Activated naive CD4-positive, alpha-beta T cell treated with anti-CD3 and anti-CD28 coated beads, Interleukin-2, amount 10 ng/mL, durations not matched to agents 7 days and 5 days (primary cell): ENCODE results near the gene FAM131C.
"Not testable (repeated sequence)": the region's sequence is repeated elsewhere in the genome, so short reads cannot be mapped to it uniquely, and the experiment has no call there.

Experiments
- CTCF ChIA-PET: fragments of 350-600 bp; sonication (Branson Sonifier 250); formaldehyde crosslinking; loops from one replicate; lab custom pipeline; 2021; ENCODE audit warnings: antibody characterized with exemption; lab: Charles Lee
- DNase-seq: peaks from one replicate; pipeline ENCODE4 v3.0.0-alpha.2; 2020
- H3K27ac Mint-ChIP-seq: one replicate; pipeline ENCODE4 v1.8.0; 2021; ENCODE audit warnings: mild to moderate bottlenecking, moderate library complexity, mixed read lengths
- H3K27me3 Mint-ChIP-seq: one replicate; pipeline ENCODE4 v1.8.0; 2021; ENCODE audit warnings: mild to moderate bottlenecking, mixed read lengths
- H3K36me3 Mint-ChIP-seq: one replicate; pipeline ENCODE4 v1.8.0; 2021; ENCODE audit warnings: mixed read lengths
- H3K4me1 Mint-ChIP-seq: one replicate; pipeline ENCODE4 v1.8.0; 2021; ENCODE audit warnings: mixed read lengths
- H3K4me3 Mint-ChIP-seq: one replicate; pipeline ENCODE4 v1.8.0; 2021; ENCODE audit warnings: mild to moderate bottlenecking, moderate library complexity, mixed read lengths
- H3K9me3 Mint-ChIP-seq: one replicate; pipeline ENCODE4 v1.8.0; 2021; ENCODE audit warnings: mixed read lengths

The FAM131C gene

GRCh38 chr1:16114527-16115467, 41.3 kb upstream of the FAM131C start:
- Mint-ChIP-seq H3K27me3 (peaks cover 17% of the 10 kb centered on the region), H3K4me3 (no peak overlapping the region), H3K27ac (no peak overlapping the region), H3K36me3 (no peaks in the 10 kb centered on the region), H3K9me3 (no peaks in the 10 kb centered on the region), H3K4me1 (no peaks in the 10 kb centered on the region)
- DNase-seq = no peak
- CTCF ChIA-PET = interaction anchor here (0.9 kb wide), 1 partner anchor 36 kb away, joined by 3 read pairs; no protein-coding TSS in a partner anchor

GRCh38 chr1:16112596-16113555, 39.4 kb upstream of the FAM131C start:
- no peaks in the 10 kb centered on the region for H3K4me1 Mint-ChIP-seq
- H3K27me3 Mint-ChIP-seq = peaks cover 30% of the 10 kb centered on the region
- DNase-seq = no peak
- peaks cover 5% of the 10 kb centered on the region for H3K9me3 Mint-ChIP-seq
- CTCF ChIA-PET = interaction anchor here (1.2 kb wide), 1 partner anchor 38 kb away, joined by 4 read pairs; no protein-coding TSS in a partner anchor
- no peak overlapping the region for H3K27ac Mint-ChIP-seq
- H3K4me3 Mint-ChIP-seq = no peak overlapping the region
- no peaks in the 10 kb centered on the region for H3K36me3 Mint-ChIP-seq

- Mint-ChIP-seq H3K4me1 (no peaks in the 10 kb centered on the region), H3K27me3 (peaks cover 32% of the 10 kb centered on the region), H3K9me3 (peaks cover 7% of the 10 kb centered on the region), H3K36me3 (no peaks in the 10 kb centered on the region), H3K27ac (no peak overlapping the region), H3K4me3 (no peak overlapping the region)
- no peak for DNase-seq
- CTCF ChIA-PET = interaction anchor here (1.2 kb wide), 1 partner anchor 37 kb away, joined by 4 read pairs; no protein-coding TSS in a partner anchor
These were observed 38.5 kb upstream of the FAM131C start for GRCh38 chr1:16111771-16112595.

- no peak for DNase-seq
- peaks cover 7% of the 10 kb centered on the region for H3K9me3 Mint-ChIP-seq
- H3K27me3 Mint-ChIP-seq = peaks cover 38% of the 10 kb centered on the region
- no peaks in the 10 kb centered on the region for H3K36me3 Mint-ChIP-seq
- H3K4me1 Mint-ChIP-seq = no peaks in the 10 kb centered on the region
- no peak overlapping the region for H3K4me3 Mint-ChIP-seq
- H3K27ac Mint-ChIP-seq = no peak overlapping the region
- CTCF ChIA-PET = interaction anchor here (1.5 kb wide), 1 partner anchor 32 kb away, joined by 4 read pairs; no protein-coding TSS in a partner anchor
These were observed 37.4 kb upstream of the FAM131C start for GRCh38 chr1:16110884-16111283.

- Mint-ChIP-seq H3K4me1 (no peaks in the 10 kb centered on the region), H3K9me3 (peaks cover 7% of the 10 kb centered on the region), H3K27me3 (peaks cover 38% of the 10 kb centered on the region), H3K27ac (no peak overlapping the region), H3K36me3 (no peaks in the 10 kb centered on the region), H3K4me3 (no peak overlapping the region)
- no peak for DNase-seq
- CTCF ChIA-PET = interaction anchor here (1.5 kb wide), 1 partner anchor 32 kb away, joined by 4 read pairs; no protein-coding TSS in a partner anchor
These were observed 37.0 kb upstream of the FAM131C start for GRCh38 chr1:16110456-16110855.

- CTCF ChIA-PET = interaction anchor here (1.5 kb wide), 1 partner anchor 31 kb away, joined by 4 read pairs; no protein-coding TSS in a partner anchor
- peaks cover 38% of the 10 kb centered on the region for H3K27me3 Mint-ChIP-seq
- no peak overlapping the region for H3K27ac Mint-ChIP-seq
- H3K36me3 Mint-ChIP-seq = no peaks in the 10 kb centered on the region
- H3K9me3 Mint-ChIP-seq = peaks cover 7% of the 10 kb centered on the region
- no peak overlapping the region for H3K4me3 Mint-ChIP-seq
- no peaks in the 10 kb centered on the region for H3K4me1 Mint-ChIP-seq
- no peak for DNase-seq
These were observed 36.1 kb upstream of the FAM131C start for GRCh38 chr1:16109571-16109970.

- H3K27me3 Mint-ChIP-seq = peaks cover 34% of the 10 kb centered on the region
- peaks cover 10% of the 10 kb centered on the region for H3K9me3 Mint-ChIP-seq
- H3K36me3 Mint-ChIP-seq, H3K4me1 Mint-ChIP-seq, DNase-seq, CTCF ChIA-PET, H3K4me3 Mint-ChIP-seq, H3K27ac Mint-ChIP-seq: not testable (repeated sequence)
These were observed 33.6 kb upstream of the FAM131C start for GRCh38 chr1:16107039-16107438.

GRCh38 chr1:16101623-16102022, 28.2 kb upstream of the FAM131C start:
- Mint-ChIP-seq H3K27me3 (peaks cover 23% of the 10 kb centered on the region), H3K9me3 (peaks cover 4% of the 10 kb centered on the region), H3K36me3 (no peaks in the 10 kb centered on the region), H3K4me3 (no peak overlapping the region), H3K27ac (no peak overlapping the region), H3K4me1 (no peaks in the 10 kb centered on the region)
- CTCF ChIA-PET = interaction anchor here (0.8 kb wide), 1 partner anchor 85 kb away, joined by 3 read pairs; no protein-coding TSS in a partner anchor
- no peak for DNase-seq

- Mint-ChIP-seq H3K4me3 (no peak overlapping the region), H3K36me3 (no peaks in the 10 kb centered on the region), H3K27ac (no peak overlapping the region), H3K27me3 (peaks cover 40% of the 10 kb centered on the region), H3K4me1 (no peaks in the 10 kb centered on the region), H3K9me3 (peaks cover 4% of the 10 kb centered on the region)
- CTCF ChIA-PET = interaction anchor here (1.3 to 1.7 kb wide), 2 partner anchors 20 to 88 kb away, joined by 3 to 5 read pairs; no protein-coding TSS in a partner anchor
- no peak for DNase-seq
These were observed 26.0 kb upstream of the FAM131C start for GRCh38 chr1:16099412-16099811.

- no peaks in the 10 kb centered on the region for H3K36me3 Mint-ChIP-seq
- CTCF ChIA-PET = no interaction called here
- no peaks in the 10 kb centered on the region for H3K9me3 Mint-ChIP-seq
- no peak overlapping the region for H3K4me3 Mint-ChIP-seq
- DNase-seq = no peak
- peaks cover 52% of the 10 kb centered on the region for H3K27me3 Mint-ChIP-seq
- H3K27ac Mint-ChIP-seq = no peak overlapping the region
- H3K4me1 Mint-ChIP-seq = no peaks in the 10 kb centered on the region
These were observed 22.0 kb upstream of the FAM131C start for GRCh38 chr1:16095447-16095846.

GRCh38 chr1:16094453-16095158, 21.2 kb upstream of the FAM131C start:
- Mint-ChIP-seq H3K9me3 (no peaks in the 10 kb centered on the region), H3K27ac (no peak overlapping the region), H3K36me3 (no peaks in the 10 kb centered on the region), H3K4me1 (no peaks in the 10 kb centered on the region), H3K4me3 (no peak overlapping the region), H3K27me3 (peaks cover 54% of the 10 kb centered on the region)
- DNase-seq = no peak
- CTCF ChIA-PET = no interaction called here

GRCh38 chr1:16093611-16094010, 20.2 kb upstream of the FAM131C start:
- Mint-ChIP-seq H3K9me3 (no peaks in the 10 kb centered on the region), H3K36me3 (no peaks in the 10 kb centered on the region), H3K4me3 (no peak overlapping the region), H3K27ac (no peak overlapping the region), H3K4me1 (no peaks in the 10 kb centered on the region), H3K27me3 (peaks cover 60% of the 10 kb centered on the region)
- CTCF ChIA-PET = interaction anchor here (1.4 to 2.5 kb wide), 2 partner anchors 11 to 15 kb away, joined by 3 to 8 read pairs; no protein-coding TSS in a partner anchor
- DNase-seq = no peak
